Bronchial epithelial cell (primary cell): ENCODE data around the gene LRRFIP2. TPM values are rescaled to one million over a fixed set of nuclear protein-coding genes. Genes with fewer than 3 reads are reported as not detected.

Experiments
- DNase-seq: peaks from one replicate; pipeline ENCODE4 v3.0.0-alpha.2; 2010; ENCODE audit warnings: low read depth
- FAIRE-seq: peaks from 2 replicates; lab custom pipeline; 2011; peaks lifted over from hg19 to GRCh38; lab: Jason Lieb, UNC
- H3K27me3 ChIP-seq: 2 replicates; pipeline ENCODE4 v1.5.1; 2011; ENCODE audit warnings: low read length; ENCODE audit not compliant: control insufficient read depth, insufficient read depth
- H3K36me3 ChIP-seq: 2 replicates; pipeline ENCODE4 v1.5.1; 2011; ENCODE audit warnings: low read length; ENCODE audit not compliant: control insufficient read depth, insufficient read depth
- H3K4me3 ChIP-seq: 2 replicates; pipeline ENCODE4 v1.5.1; 2011; ENCODE audit warnings: mild to moderate bottlenecking, low read depth, low read length, control low read depth
- total RNA-seq: library from RNA; depleted of rRNA; stranded (reverse); fragments of >200 nt; gene quantifications from 2 replicates; pipeline ENCODE4 v1.2.1, GENCODE V29; 2014
- TF ChIP-seq, protein P1 (sequence below): IDR thresholded peaks from 2 replicates; pipeline ENCODE4 v1.5.1; 2011; ENCODE audit warnings: mild to moderate bottlenecking, moderate library complexity, low read length, control low read depth, inconsistent platforms; ENCODE audit not compliant: insufficient read depth, severe bottlenecking

LRRFIP2 gene
- total RNA-seq, 1 donor from 2014 or later: 67.7 TPM

DNA sequence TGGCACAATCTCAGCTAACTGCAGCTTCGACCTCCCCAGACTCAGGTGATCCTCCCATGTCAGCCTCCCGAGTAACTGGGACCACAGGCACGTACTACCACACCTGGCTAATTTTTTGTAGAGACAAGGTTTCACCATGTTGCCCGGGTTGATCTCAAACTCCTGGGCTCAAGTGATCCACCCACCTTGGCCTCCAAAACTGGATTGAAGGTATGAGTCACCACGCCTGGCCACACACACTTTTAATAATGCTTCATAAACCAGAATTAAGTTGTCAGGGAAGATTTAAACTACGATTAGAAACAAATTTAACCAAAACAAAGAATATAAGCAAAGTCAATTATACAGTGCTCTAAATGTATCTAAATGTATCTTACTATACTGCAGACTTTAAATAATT is 87.5 kb downstream of the LRRFIP2 start:
- FAIRE-seq (no peak), DNase-seq (no peak)
- H3K36me3 ChIP-seq: peaks cover 5% of the 10 kb centered on the region
- TF ChIP-seq, protein P1, sequence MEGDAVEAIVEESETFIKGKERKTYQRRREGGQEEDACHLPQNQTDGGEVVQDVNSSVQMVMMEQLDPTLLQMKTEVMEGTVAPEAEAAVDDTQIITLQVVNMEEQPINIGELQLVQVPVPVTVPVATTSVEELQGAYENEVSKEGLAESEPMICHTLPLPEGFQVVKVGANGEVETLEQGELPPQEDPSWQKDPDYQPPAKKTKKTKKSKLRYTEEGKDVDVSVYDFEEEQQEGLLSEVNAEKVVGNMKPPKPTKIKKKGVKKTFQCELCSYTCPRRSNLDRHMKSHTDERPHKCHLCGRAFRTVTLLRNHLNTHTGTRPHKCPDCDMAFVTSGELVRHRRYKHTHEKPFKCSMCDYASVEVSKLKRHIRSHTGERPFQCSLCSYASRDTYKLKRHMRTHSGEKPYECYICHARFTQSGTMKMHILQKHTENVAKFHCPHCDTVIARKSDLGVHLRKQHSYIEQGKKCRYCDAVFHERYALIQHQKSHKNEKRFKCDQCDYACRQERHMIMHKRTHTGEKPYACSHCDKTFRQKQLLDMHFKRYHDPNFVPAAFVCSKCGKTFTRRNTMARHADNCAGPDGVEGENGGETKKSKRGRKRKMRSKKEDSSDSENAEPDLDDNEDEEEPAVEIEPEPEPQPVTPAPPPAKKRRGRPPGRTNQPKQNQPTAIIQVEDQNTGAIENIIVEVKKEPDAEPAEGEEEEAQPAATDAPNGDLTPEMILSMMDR: no peak
- H3K4me3 ChIP-seq: no peak overlapping the region
- no peaks in the 10 kb centered on the region for H3K27me3 ChIP-seq

DNA sequence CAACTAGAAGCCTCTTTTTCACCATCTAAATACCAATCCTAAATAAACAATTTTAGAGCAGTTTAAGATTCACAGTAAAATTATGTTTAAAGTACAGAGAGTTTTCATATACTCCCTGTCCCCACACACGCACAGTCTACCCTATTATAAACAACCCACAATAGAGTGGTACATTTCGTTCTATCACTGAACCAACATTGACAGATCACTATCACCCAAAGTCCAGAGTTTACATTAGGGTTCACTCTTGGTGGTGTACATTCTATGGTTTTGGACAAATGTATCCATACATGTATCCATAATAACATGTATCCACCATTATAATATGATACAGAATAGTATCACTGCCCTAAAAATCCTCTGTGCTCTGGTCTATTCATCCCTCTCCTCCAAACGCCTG is 92.1 kb downstream of the LRRFIP2 start:
- no peak for FAIRE-seq
- Histone ChIP-seq H3K36me3 (peaks cover 3% of the 10 kb centered on the region), H3K27me3 (no peaks in the 10 kb centered on the region), H3K4me3 (no peak overlapping the region)
- TF ChIP-seq, protein P1: no peak
- DNase-seq: no peak

DNA sequence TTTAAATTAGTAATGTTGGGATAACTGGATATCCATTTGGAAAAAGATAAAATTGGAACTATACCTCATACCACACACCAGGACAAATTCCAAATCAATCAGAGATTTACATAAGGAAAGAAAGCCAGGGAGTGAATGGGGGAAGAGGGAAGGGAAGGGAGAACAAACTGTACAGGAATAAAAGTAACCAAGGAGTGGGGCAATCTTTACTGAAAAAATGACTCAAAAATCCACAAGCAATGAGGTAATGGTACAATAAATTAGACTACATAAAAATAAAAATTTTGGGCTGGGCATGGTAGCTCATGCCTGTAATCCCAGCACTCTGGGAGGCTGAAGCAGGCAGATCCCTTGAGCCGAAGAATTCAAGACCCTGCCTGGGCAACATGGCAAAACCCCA is 98.4 kb downstream of the LRRFIP2 start:
- H3K4me3 ChIP-seq: no peak overlapping the region
- H3K27me3 ChIP-seq: no peaks in the 10 kb centered on the region
- TF ChIP-seq, protein P1: no peak
- DNase-seq (no peak), FAIRE-seq (no peak)
- H3K36me3 ChIP-seq: peaks cover 4% of the 10 kb centered on the region

DNA sequence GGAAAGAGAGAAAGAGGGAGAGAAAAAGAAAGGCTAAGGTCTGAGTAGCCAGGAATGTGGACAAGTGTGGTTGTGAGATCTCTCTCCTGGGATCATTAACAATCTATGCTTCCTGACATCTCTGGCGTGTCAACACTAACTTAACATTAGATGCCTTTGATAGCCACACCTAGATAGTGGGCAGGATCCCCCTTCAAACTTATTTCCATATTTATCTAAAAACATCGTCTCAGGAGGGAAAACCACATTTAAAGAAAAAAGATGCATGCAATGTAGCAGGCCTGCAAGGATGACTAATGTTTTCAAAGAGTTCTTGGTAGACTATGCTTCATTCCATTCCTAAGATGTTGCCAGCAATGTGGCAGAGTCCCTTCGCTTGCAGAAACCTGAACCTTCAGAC is 100.2 kb downstream of the LRRFIP2 start:
- H3K4me3 ChIP-seq: no peak overlapping the region
- peaks cover 4% of the 10 kb centered on the region for H3K36me3 ChIP-seq
- FAIRE-seq (no peak), DNase-seq (peak; percentile 53)
- TF ChIP-seq, protein P1: no peak
- no peaks in the 10 kb centered on the region for H3K27me3 ChIP-seq

DNA sequence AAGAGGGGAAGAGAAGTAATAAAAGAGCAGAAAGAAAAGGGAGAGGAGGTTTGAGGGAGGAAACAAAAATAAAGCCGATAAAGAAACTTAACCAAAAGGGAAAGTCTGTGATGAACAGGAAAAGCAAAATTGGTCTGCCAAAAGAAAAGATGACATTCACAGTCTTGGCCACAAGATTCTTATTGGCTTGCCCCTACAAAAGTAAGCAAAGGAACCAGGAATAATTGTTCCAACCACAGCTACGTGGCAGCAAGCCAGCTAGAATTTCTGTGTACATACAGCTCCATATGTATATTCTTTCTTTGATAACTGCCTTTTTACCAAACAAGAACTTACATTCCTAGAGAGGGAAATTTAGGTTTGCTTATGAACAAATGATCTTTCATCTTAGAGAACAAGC is 101.5 kb downstream of the LRRFIP2 start:
- Histone ChIP-seq H3K36me3 (peaks cover 4% of the 10 kb centered on the region), H3K27me3 (no peaks in the 10 kb centered on the region), H3K4me3 (no peak overlapping the region)
- DNase-seq: peak; percentile 34
- no peak for FAIRE-seq
- TF ChIP-seq, protein P1: no peak

DNA sequence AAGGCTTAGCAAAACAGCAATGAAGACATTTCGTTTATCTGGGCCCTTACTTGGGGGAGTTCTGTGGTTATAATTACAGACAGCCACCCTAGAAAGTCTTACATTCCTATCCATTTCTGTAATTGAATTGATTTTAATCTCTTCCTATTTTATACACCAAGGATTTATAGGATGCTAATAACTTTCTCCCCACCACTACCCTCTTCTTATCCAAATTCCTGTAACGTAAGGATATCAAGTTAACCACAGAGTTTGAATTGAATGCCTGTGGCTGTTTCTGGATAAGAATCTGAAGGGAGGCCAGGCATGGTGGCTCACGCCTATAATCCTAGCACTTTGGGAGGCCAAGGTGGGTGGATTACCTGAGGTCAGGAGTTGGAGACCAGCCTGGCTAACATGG is 102.5 kb downstream of the LRRFIP2 start:
- Histone ChIP-seq H3K4me3 (no peak overlapping the region), H3K27me3 (no peaks in the 10 kb centered on the region), H3K36me3 (peaks cover 4% of the 10 kb centered on the region)
- no peak for FAIRE-seq
- TF ChIP-seq, protein P1: no peak
- no peak for DNase-seq
